ENCODE results near the gene ADAM17. TPM values are rescaled to one million over a fixed set of nuclear protein-coding genes. Genes with fewer than 3 reads are reported as not detected.

The ADAM17 gene
- total and polyA plus RNA-seq, 9 of the 15 experiments (the other 6 are each of a cell fraction or from before 2014, with no cell fraction given), result 5.8 to 30.0 (median 19.0) TPM

GRCh38 chr2:9533663-9534062 lies 22.0 kb downstream of the ADAM17 start:
- H3K9me3 ChIP-seq (replicated peaks; ENCODE audit: control insufficient read depth, insufficient read depth, low read depth, low read length), result no peaks in the 10 kb centered on the region
- no peaks in the 10 kb centered on the region for H4K20me1 ChIP-seq (replicated peaks; ENCODE audit: control insufficient read depth, insufficient read depth, low read length)
- peaks cover 2% of the 10 kb centered on the region; the same call in 1 of the 3 replicates for H3K79me2 ChIP-seq (ENCODE audit: control insufficient read depth, insufficient read depth, low read length)
- no peaks in the 10 kb centered on the region for H3K9me1 ChIP-seq (ENCODE audit: control insufficient read depth, insufficient read depth, low read length)
- H2AFZ ChIP-seq (ENCODE audit: low read depth, low read length), result no peak overlapping the region
- H3K4me3 ChIP-seq, result no peak overlapping the region
- H3K4me1 ChIP-seq (replicated peaks in 1 of 2; ENCODE audit: control insufficient read depth in 2 of 2, insufficient read depth in 2 of 2, low read length in 2 of 2), result no peaks in the 10 kb centered on the region
- in situ Hi-C loops (cut with MboI) (no loop called here), intact Hi-C loops (cut with micrococcal nuclease) (no loop called here)
- H3K27me3 ChIP-seq (ENCODE audit: control insufficient read depth in 2 of 2, insufficient read depth in 2 of 2, low read length in 2 of 2), result no peaks in the 10 kb centered on the region
- DNase-seq (ENCODE audit: extremely low read depth in 1 of 4, low spot score in 3 of 4) (no peak), ATAC-seq (no peak), FAIRE-seq (no peak)
- ChIA-PET CTCF (ENCODE audit: low intra/inter-chr PET ratio) (interaction anchor here (0.5 kb wide), 1 partner anchor 278 kb away, joined by 3 read pairs; no protein-coding TSS in a partner anchor), POLR2A (interaction anchor here (0.6 to 1.3 kb wide), 4 partner anchors 8 to 354 kb away, joined by 3 to 5 read pairs (median 3); no protein-coding TSS in a partner anchor)
- peaks cover 45% of the 10 kb centered on the region; the same call in 2 of the 3 replicates for H3K36me3 ChIP-seq (ENCODE audit: control insufficient read depth, insufficient read depth, low read length)
- no TSS peak for BruUV-seq (replicated peaks)
- 87% methylated on average over 2 of the region's 2 CpGs for WGBS (ENCODE audit: insufficient coverage, low coverage, missing lambda C conversion rate)
- H3K27ac ChIP-seq (ENCODE audit: extremely low read depth, low read depth, low read length), result no peak overlapping the region
- H3K9ac ChIP-seq (ENCODE audit: insufficient read depth in 1 of 2, low read depth in 2 of 2, low read length in 2 of 2), result no peak overlapping the region
- no peak overlapping the region for H3K4me2 ChIP-seq (ENCODE audit: insufficient read depth, low read length)
- no peak for TF ChIP-seq THRA (IDR thresholded peaks at IDR 0.05)
- no peak for TF ChIP-seq ZNF41 (CRISPR knock-in tag; conservative IDR thresholded peaks at IDR 0.05)
- no peak for TF ChIP-seq CSDE1 (IDR thresholded peaks at IDR 0.05)
- no peak for TF ChIP-seq THAP7 (CRISPR knock-in tag; IDR thresholded peaks at IDR 0.05)
- TF ChIP-seq RFX7 (CRISPR knock-in tag; IDR thresholded peaks at IDR 0.05), result no peak
- TF ChIP-seq MITF (IDR thresholded peaks at IDR 0.05), result no peak
- no peak for TF ChIP-seq CTCFL (IDR thresholded peaks at IDR 0.05; ENCODE audit: borderline replicate concordance, insufficient read depth, low read depth, low read length, poor library complexity, severe bottlenecking)
- no peak for TF ChIP-seq ZNF644 (tag; IDR thresholded peaks at IDR 0.05; ENCODE audit: low read depth)
- no peak for TF ChIP-seq ZFP36 (IDR thresholded peaks at IDR 0.05; ENCODE audit: low read depth, low read length, partially characterized antibody)
- TF ChIP-seq SIN3A (IDR thresholded peaks at IDR 0.05; ENCODE audit: borderline replicate concordance in 2 of 2, control insufficient read depth in 1 of 2, low read depth in 2 of 2, low read length in 2 of 2), result no peak
- no peak for TF ChIP-seq ETV1 (tag; conservative IDR thresholded peaks at IDR 0.05; ENCODE audit: low read depth)
- no peak for TF ChIP-seq ZNF24 (IDR thresholded peaks at IDR 0.05)
- TF ChIP-seq DLX4 (CRISPR knock-in tag; IDR thresholded peaks at IDR 0.05), result no peak
- TF ChIP-seq GTF2B (IDR thresholded peaks at IDR 0.05; ENCODE audit: extremely low read depth, insufficient read length), result no peak
